Activated CD8-positive, alpha-beta memory T cell treated with anti-CD3 and anti-CD28 coated beads for 36 hours (primary cell): Measurements from ENCODE around the gene CD3D. TPM values are rescaled to one million over a fixed set of nuclear protein-coding genes. Genes with fewer than 3 reads are reported as not detected.

ENCODE experiments used
- total RNA-seq, 2 experiments: library from RNA; stranded (reverse); gene quantifications; one replicate each; pipeline ENCODE4 v1.2.3, GENCODE V29; 2021

CD3D gene
- total RNA-seq, 2 experiments from 2014 or later: 407 to 417 TPM

Other genes starting within 250 kb of the CD3D start
- under 1 TPM; 0.19 to 0.29 TPM for gene SCN4B, start 189.9 kb downstream of the CD3D start, total RNA-seq
- gene SCN2B, start 166.1 kb downstream of the CD3D start, total RNA-seq: not detected
- gene JAML, start 117.7 kb downstream of the CD3D start, total RNA-seq: 100 to 1,000 TPM; 300 to 305 TPM
- gene MPZL3, start 90.3 kb downstream of the CD3D start, total RNA-seq: 10 to 100 TPM; 83.9 to 84.1 TPM
- gene MPZL2, start 78.4 kb downstream of the CD3D start, total RNA-seq: 1 to 10 TPM; 6.1 to 7.8 TPM
- 100 to 1,000 TPM; 491 to 500 TPM for gene CD3E, start 38.0 kb downstream of the CD3D start, total RNA-seq
- gene CD3G, start 1.6 kb upstream of the CD3D start, total RNA-seq: 100 to 1,000 TPM; 145 to 146 TPM
- gene UBE4A, start 16.9 kb upstream of the CD3D start, total RNA-seq: 10 to 100 TPM; 54.0 to 55.7 TPM
- 100 to 1,000 TPM; 279 to 296 TPM for gene ATP5MG, start 58.9 kb upstream of the CD3D start, total RNA-seq
- 10 to 100 TPM; 66.5 to 67.6 TPM for gene KMT2A, start 93.8 kb upstream of the CD3D start, total RNA-seq
- gene TTC36, start 184.8 kb upstream of the CD3D start, total RNA-seq: under 1 TPM; 0.38 to 0.52 TPM
- 1 to 10 TPM; 8.9 to 9.6 TPM for gene TMEM25, start 188.5 kb upstream of the CD3D start, total RNA-seq
- gene IFT46, start 223.2 kb upstream of the CD3D start, total RNA-seq: 10 to 100 TPM; 21.9 to 22.3 TPM
- gene ARCN1, start 229.7 kb upstream of the CD3D start, total RNA-seq: 100 to 1,000 TPM; 146 to 148 TPM